ENCODE results near the gene ESPN.

ESPN gene

GRCh38 chr1:6467744-6468688 is 43.4 kb downstream of the ESPN start:
- no peak for DNase-seq

DNA sequence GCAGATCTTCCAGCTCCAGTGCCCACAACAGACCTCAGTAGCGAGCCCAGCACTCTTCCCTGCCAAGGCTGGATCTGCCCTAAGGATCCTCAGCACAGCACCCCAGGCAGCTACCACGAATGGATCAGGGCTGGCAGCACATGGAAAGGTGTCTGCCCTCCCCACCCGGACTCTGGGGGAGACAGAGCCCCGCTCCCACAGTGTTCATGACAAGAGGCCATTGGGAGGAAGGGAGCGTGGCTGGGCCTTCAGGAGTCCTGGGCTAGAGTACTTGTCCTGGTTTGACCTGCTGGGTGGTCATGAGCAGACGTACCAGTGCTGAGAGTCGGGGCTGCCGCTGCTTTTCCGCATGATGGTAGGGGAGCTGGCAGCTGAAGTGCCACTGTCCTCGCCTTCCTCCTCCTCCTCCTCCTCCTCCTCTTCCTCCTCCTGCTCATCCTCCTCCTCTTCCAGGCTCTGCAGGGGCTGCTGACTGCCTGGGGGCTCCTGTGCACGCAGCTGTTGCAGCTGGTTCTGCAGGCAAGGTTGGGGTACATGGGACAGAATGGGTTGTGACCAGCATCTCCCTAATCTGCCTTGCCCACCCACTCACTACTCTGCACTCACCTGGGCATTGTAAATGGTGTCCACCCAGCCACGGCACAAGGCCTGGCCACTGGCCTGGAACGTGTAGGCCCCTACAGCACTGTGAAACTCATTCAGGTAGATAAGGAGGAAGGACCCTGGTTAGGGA is 44.3 kb downstream of the ESPN start:
- no peak for DNase-seq

- no peak for DNase-seq
Observed at GRCh38 chr1:6470132-6471085, 45.8 kb downstream of the ESPN start.

DNA sequence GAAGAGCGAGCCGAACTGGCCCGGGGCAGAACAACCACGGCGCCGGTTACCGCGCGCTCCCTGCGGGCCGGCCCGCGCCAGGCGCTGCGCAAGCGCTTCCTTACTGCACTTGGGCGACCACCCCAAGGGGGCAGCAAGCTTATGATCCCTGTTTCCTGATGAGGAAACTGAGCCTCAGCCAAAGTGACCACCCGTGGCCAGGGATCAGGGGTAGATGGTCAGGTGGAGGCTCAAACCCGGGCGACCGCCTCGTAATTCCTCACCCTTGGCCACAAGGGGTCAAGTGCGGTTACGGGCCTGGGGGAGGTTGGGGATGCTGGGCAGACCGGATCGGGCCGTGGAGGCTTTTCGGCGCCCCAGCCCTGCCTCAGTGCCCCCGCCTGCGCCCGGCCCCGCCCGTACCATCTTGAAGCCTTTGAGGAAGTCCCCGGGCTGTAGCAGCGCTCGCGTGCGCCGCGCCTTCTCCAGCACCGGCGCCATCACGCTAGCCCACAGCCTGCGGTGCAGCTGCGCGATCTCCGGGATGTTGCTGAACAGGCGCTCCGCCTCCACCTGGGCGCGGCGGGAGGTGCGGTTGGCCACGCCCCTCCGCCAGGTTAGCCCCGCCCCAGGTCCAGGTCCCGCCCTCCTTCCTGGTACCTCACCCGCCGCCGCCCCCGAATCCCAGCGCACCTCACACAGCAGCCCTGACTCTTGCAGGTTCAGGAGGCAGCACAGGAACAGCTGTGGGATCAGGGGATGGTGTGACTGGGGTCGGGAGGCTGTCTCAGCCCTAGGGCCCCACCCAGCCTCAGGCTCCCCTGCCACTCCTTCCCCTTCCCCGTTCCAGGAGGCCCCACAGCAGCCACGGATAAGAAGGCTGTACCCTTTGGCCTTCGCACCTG is 46.8 kb downstream of the ESPN start:
- no peak for DNase-seq

DNA sequence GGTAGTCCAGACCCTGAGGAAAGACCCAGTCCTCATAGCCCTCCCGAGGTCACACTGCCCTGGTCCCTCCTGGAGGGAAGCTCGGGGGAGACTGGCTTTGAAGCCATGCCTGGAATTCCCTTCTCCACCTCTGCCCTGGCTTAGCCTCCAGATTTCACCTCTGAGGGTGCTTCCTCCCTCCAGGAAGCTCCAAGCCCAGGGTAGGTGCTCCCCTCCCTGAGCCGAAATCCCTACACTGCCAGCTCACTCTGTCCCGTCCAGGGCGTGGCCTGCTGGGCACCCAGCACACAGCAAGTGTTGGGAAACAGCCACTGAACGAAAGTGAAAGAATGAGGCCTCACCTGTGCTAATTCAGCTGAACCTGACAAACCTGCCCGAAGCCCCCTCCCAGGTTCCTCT is 47.4 kb downstream of the ESPN start:
- no peak for DNase-seq

- DNase-seq = no peak
Observed at GRCh38 chr1:6472391-6472790, 47.8 kb downstream of the ESPN start.

DNA sequence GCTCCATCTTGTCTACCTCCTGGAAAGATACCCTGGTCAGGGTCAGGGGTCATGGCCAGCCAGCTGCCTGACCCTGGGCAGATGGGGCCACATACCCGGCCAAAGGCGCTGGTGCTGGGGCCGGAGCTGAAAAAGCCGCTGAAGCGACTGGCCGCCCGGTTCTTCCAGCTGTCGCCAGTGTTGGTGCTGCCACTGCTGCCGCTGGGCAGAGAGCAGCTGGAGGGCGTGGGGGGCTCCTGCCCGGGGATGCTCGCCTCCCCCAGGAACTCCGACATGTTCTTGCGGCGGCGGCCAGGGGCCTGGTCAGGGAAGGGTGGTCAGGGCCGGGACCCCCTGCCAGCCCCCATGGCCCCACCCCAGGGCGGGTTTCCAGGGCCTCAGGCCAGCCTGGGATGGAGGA is 48.6 kb downstream of the ESPN start:
- no peak for DNase-seq

DNA sequence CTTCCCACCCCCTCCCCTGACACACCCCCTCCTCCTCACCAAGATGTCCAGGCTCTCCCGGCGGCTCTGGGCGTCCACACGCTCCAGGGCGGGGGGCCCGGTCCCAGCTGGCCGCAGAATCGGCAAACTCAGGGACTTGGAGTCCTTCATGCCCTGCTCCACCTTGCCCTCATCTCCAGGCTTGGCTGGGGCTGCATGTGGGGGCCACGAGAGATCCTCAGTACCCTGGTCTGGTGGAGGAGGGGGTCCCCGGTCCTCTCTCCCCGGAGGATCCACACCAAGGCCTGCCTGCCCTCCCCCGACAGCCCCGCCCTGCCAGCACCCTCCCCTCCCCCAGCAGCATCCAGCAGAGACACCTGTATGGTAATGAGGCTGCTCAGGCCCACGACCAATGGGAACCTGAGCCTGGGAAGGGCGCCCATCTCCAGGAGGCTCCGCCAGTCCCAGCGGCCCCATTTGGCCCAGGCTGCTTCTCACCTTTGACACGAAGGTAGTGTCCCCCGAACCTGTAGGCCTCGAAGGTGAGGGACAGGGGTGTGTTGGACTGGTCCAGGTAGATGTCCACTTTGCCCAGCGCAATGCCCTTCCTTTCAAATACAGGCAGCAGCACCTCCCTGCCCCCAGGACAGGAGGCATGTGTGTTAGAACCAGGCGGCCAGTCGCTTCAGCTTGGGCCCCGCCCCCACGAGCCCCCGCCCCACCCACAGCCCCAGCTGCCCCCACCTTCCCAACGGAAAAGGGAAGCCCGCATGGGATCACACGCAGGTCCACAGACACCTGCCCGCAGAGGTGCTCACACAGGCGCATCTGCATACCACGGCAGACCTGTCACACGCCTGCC is 49.6 kb downstream of the ESPN start:
- DNase-seq = peak; percentile 90

GRCh38 chr1:6474815-6475282 is 50.3 kb downstream of the ESPN start:
- DNase-seq = no peak

DNA sequence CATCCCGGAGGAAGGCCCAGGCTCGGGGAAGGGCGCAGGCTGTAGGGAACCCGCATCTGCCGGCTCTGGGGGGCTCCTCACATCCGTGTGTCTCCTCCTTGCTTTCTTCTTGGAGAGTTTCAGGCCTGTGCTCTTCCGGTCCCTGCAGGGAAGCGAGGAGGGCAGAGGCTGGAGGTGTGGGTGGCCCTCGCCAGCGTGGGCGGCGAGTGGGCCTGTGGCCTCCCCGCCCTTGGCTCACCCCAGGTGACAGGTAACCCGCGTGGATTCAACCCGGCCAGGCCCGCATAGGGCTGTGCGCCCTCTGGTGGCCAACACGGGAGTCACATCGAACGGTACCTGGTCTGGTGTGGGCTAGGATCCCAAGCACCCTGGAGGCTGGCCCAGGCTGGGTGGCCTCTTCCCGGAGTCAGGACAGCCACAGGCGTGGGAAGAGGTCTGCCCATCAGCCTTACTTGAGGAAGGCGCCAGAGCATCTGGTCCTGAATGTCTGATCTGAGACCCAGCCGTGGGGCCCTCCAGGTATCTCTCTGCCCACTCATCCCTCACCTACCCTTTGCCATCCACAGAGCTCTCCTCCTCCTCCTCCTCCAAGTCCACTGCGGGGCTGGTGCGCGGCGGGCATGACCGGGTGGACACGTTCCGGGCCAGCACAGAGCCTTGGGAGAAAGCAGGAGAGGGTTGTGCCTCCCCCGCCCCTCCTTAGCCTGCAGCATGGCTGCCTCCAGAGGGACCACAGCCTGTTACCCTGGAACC is 51.0 kb downstream of the ESPN start:
- peak; percentile 43 for DNase-seq

DNA sequence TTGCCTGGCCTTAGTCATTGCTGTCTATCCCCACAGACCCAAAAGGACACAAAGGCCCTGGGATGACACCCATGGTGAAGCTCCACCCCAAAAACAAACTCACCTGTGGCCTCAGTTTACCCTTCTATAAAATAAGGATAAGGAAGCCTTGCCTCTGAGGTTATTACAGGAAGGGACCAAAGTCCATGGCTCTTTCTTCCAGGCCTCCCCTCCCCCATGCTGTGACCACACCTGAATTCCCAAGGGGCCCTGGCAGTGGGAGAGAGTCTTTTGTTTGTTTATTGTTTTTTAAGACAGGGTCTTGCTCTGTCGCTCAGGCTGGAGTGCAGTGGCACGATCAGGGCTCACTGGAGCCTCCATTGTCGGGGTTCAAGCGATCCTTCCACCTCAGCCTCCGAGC is 51.9 kb downstream of the ESPN start:
- DNase-seq = no peak

DNA sequence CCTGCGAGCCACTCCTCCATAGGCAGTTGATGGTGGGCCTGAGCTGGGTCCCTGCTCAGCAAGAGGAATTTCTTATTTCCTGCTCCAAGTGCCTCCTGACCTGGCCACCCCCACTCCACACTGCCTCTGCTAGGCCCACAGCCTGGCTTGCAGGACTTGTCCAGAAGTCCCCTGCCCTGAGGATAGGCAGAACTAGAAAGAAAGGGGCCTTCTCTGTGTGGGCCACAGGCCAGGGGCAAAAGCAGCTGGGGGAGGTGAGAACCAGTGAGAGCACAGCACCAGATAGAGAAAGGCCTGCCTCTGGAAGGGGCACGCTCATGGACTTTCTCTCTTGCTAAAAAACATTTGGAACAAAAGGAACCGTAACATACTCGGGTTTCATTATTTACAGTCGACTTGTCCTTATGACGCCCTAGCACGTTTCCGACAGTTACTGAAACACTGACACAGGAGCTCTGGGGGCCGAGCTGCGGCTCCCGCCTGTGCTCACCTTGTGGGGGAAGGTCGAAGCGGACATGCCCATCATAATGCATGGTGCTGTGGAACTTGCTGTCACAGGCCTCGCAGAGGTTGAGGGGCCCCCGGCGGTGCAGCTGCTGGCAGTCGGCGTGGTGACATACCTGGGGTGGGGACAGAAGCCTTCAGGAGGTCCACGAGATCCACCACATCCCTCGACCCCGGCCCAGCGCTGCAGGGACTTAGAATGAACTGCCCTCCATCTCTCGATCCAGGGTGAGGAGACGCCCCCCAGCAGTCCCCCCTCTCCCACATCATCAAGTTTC is 52.7 kb downstream of the ESPN start:
- no peak for DNase-seq

GRCh38 chr1:6481820-6482219 is 57.2 kb downstream of the ESPN start:
- no peak for DNase-seq

DNA sequence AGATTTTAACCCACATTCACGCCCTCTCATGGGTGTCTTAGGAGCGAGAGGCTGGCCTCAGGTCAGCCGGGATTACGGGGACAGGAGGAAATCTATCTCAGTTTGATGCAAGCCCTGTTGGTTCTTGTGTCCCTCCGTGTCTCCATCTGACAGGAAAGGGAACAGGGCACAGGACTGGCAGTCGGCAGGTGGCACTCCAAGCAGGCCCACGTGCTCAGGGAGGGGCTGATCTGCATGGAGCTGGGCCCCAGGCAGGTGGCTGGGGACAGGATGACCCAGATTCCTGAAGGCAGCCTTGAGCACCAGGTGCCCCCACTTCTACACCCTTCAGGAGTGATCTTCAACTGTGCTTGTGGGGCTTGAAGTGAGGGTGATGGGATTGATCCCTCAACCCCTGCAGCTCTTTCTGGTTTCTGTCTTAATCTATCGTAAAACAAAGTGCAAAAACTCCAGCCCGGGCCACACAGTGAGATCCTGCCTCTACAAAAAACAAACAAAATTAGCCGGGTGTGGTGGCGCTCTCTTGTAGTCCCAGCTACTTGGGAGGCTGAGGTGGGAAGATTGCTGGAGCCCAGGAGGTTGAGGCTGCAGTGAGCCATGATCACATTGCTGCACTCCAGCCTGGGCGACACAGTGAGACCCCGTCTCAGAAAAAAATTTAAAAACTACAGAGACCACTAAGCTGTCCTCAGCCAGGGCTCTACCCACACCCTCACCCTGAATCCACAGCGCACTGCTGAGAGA is 58.6 kb downstream of the ESPN start:
- no peak for DNase-seq

- DNase-seq = no peak
Observed at GRCh38 chr1:6483761-6484117, 59.2 kb downstream of the ESPN start.

DNA sequence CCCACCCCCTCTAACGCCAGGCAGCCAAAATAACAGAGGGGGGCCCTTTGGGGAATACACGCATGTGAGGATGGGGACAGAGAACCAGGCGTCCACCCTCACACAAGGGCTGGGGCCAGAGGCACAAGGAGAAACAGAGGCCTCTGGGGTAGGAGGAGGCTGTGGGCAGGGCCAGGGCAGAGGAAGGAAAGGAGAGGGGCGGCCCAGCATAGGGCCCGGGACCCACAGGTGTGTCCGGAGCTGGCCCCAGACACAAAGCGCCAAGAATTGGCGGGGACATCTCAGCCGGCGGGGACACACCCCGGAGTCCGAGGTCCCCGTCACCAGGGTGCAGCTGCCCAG is 60.2 kb downstream of the ESPN start:
- no peak for DNase-seq

DNA sequence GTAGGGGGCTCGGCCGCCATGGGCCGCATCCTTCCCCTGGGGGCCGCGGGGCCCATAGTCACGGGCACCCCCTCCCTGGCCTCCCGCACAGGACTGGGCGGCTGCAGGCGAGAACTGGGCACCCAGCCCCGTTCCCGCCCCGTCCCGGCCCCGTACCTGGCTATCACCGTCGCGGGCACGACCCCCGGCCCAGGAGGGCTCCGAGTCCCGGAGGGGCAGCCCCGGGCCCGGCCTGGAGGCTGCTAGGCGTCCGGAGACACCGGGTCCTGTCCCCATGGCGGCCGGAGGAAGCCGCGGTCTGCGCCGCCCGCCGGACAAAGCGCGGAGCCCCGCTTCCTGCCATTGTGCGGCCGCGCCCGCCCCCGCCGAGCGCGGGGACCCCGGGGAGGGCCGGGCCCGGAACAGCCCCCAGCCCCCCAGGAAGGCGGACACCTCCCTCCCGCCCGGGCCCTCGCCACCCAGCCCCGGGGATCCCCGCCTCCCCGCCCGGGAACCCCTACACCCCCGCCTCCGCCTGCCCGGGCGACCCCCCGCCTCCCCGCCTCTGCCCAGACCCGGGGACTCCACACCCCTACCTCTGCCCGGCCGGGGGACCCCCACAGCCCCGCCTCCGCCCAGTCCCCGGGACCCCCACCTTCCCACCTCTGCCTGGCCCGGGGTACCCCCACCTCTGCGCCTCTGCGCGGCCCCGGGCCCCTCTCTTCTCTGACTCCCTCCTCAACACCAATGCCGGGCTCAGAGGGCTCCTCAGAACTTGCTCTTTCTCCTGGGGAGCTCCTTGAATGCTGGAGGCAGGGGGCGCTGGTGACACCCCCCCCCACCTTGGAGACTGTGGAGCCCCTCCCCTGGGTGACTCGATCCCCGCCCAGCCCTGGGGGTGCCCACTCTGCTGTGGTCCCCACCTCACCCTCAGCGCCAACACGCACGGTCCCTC is 60.9 kb downstream of the ESPN start:
- no peak for DNase-seq

All from NCI-H1105 (cell line).